AG10803 (cell line): ENCODE results near the gene UBE2O.

Source experiments
- DNase-seq: peaks from one replicate; pipeline ENCODE4 v3.0.0; 2010; ENCODE audit warnings: low read depth
- H3K4me3 ChIP-seq: 2 replicates; pipeline ENCODE4 v1.5.1; 2011; ENCODE audit warnings: mild to moderate bottlenecking, low read length, control low read depth
- CTCF ChIP-seq: conservative IDR thresholded peaks from 2 replicates; pipeline ENCODE4 v1.5.1; 2011; ENCODE audit warnings: mild to moderate bottlenecking, low read length, control low read depth, inconsistent platforms

UBE2O gene

DNA sequence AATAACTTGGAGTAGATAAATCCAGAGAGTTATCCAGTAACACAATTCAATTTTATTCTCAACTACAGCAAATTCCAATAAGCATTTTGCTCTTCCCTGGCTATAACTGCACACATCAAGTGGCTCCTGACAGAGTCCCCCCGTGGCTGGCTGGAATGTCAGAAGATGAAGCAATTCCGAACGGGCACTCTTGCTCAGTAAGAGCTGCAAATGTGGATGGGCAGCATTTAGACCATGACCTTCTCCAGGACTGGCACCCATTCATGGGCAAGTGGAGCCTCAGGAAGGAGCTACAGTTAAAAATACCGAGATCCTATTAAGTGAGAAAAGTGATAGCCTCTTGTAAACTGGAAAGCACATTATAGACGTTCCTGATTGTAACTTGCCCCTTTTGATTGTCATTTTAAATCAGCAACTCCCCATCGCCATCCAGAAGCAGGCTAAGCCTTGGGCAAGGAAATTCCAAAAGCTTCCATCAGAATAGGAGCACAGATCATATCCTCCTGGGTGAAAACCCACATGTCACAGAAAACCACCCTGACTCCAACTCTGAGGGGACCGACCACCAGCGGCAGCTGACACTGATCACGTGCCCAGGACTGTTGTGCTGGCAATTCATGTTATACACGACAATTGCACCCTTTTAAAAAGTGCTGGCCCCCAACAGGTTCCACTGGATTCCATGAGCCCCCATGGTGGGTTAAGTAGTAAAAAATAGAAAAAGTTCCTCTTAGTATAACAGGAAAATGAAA, 7.1 kb downstream of the UBE2O start:
- DNase-seq = no peak
- H3K4me3 ChIP-seq = no peak overlapping the region
- TF ChIP-seq CTCF = no peak

DNA sequence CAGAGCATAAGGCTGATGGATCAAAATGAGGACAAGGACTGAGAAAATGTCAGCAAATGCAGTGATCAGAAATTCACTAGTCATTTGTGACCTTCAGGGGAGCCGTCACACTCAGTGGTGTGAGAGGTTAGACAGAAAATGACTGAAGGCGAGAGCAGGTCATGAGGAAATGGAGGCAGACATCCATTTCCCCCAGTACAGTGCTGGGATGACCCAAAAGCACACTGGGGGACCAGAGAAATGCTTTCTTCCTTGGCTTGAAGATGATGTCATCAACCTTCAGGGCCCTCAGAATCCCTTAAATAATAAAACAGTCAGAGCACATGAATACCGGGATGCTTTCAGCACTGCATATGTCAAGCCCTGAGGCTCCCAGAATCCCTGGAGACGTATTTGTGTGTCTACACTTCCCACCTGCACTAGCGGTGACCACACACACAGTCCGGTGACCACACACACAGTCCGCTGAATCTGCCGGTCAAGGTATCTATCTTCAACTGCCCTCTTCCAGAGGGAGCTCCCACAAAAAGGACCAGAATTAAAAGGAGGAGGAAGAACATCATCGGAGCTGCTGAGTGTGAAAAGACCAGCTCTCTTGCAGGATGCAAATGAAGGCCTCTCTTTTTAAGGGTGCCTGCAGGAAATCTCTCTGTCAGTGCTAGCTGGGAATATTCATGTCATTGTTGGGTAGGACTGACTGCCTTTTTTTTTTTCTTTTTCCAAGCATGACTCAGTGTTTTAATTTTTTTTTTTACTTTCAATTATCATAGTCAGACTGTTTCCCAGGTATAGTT, 8.2 kb downstream of the UBE2O start:
- no peak for DNase-seq
- H3K4me3 ChIP-seq = no peak overlapping the region
- TF ChIP-seq CTCF = no peak

- no peak for TF ChIP-seq CTCF
- no peak for DNase-seq
- H3K4me3 ChIP-seq = no peak overlapping the region
Measured at GRCh38 chr17:76442341-76443338, 10.3 kb downstream of the UBE2O start.

DNA sequence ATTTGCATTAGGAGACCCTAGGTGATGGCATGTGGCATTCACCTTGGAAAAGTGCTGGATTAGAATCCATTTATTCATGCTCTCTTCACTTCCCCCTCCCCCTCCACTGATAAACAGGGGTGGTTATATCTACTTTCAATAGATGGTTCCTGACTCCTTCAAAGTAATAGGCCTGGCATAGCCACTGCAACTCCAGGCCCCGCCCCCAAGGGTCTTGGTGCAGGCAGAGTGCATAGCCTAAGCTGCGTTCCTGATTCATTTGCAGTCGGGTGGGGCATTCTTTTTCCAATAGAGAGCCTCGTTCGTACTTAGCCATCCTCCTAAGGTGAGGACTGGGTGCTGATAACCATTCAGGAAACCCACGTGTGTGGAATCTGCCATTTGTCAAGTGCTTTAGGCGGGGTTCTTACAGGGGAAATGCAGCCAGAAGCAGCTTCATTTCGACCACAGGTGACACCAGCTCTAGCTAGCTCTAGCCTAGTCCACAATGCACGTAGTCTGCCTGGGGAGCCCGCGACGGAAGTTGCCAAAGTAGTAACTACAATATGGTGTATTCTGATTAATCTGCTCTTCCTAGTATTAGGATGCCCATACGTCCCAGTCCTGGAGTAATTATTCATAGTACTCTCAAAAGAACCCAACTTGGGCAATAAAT, 11.1 kb downstream of the UBE2O start:
- no peak for TF ChIP-seq CTCF
- DNase-seq = no peak
- no peak overlapping the region for H3K4me3 ChIP-seq

DNA sequence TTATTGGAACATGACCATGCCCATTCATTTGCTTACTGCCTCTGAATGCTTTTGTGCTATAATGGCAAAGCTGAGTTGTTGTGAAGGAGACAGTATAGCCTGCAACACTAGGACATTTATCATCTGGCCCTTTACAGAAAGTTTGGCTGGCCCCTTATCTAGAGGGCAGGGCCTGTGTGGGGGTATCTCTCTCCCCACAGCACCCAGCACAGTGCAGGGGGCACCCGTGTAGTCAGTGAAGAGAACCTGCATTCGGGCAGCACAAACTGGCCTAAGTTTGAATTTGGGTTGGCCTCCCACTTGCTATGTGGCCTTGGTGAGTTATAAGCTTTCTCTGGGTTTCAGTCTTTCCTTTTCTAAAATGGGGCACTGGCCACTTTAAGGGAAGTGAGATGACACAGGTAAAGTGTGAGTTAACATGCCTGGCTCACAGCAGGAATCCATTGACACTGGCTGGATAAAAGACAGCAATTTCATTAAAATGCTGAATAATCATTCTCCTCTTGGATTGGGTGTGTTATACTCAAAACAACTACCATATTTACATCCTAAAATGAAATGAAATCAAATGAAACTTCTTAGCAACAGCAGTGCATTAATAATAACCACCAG, 12.1 kb downstream of the UBE2O start:
- no peak for TF ChIP-seq CTCF
- no peak for DNase-seq
- no peak overlapping the region for H3K4me3 ChIP-seq

DNA sequence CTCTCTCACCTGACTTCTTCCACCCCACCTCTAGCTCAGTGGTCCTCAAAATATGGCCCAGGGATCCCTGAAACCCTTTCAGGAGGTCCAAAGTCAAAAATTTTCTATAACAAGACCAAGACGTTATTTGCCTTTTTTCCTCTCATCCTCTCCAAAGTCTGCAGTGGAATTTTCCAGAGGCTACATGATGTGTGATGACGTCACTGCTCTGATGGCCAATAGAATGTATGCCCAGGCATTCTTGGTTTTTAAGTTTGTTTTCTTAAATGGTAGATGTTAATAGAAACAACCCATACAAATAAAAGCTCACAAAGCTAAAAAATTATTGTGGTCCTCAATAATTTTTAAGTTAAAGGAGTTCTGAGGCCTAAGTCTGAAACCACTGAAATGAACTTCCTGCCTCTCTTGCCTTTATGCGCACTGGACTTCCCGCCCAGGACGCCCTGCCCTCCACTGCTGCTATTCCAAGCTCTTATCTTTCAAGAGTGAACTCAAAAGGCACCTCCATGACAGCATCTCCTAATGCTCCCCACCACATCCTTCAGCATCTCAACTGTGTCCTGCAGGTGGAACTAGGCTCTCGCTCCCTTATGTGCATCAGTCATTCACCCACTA, 13.5 kb downstream of the UBE2O start:
- no peak for DNase-seq
- TF ChIP-seq CTCF = no peak
- no peak overlapping the region for H3K4me3 ChIP-seq
